HepG2 (cell line): Measurements from ENCODE around the gene CDCA5. TPM values are rescaled to one million over a fixed set of nuclear protein-coding genes. Genes with fewer than 3 reads are reported as not detected.

ENCODE experiments used
- BCLAF1 ChIP-seq: fragments of 450-650 bp; IDR thresholded peaks from 2 replicates; pipeline ENCODE4 v1.6.1; 2017; ENCODE audit warnings: mild to moderate bottlenecking
- KIAA2018 ChIP-seq: sonication (generic); formaldehyde crosslinking; IDR thresholded peaks from 2 replicates; pipeline ENCODE4 v1.5.0; 2020; ENCODE audit warnings: mild to moderate bottlenecking, missing genetic modification reagents, borderline replicate concordance
- NPAS2 ChIP-seq: sonication (generic); formaldehyde crosslinking; IDR thresholded peaks from 2 replicates; pipeline ENCODE4 v1.8.0; 2022; ENCODE audit warnings: mild to moderate bottlenecking, missing genetic modification reagents, borderline replicate concordance
- REST ChIP-seq, 2 experiments: IDR thresholded peaks; 2 replicates each; pipeline ENCODE4 v1.6.1; 2011 to 2012; ENCODE audit warnings: low read length in 2 of 2, borderline replicate concordance in 1 of 2, low read depth in 1 of 2, mild to moderate bottlenecking in 1 of 2, moderate library complexity in 1 of 2
- SOX13 ChIP-seq, 3 experiments: fragments of 450-650 bp in 1 of 3; sonication (generic) in 1 of 3; formaldehyde crosslinking in 1 of 3; IDR thresholded peaks in 2 of 3; conservative IDR thresholded peaks in 1 of 3; 2 replicates each; pipeline versions ENCODE4 v1.5.0 to v1.6.1; 2016 to 2020; ENCODE audit warnings: antibody characterized with exemption in 1 of 3, mild to moderate bottlenecking in 1 of 3, missing compliant biosample characterization in 1 of 3, missing genetic modification reagents in 1 of 3, moderate library complexity in 1 of 3
- SP4 ChIP-seq: sonication (generic); formaldehyde crosslinking; IDR thresholded peaks from 2 replicates; pipeline ENCODE4 v1.8.1; 2023; ENCODE audit warnings: mild to moderate bottlenecking, missing genetic modification reagents
- SRF ChIP-seq: IDR thresholded peaks from 2 replicates; pipeline ENCODE4 v1.6.1; 2011; ENCODE audit warnings: mild to moderate bottlenecking, low read depth, low read length, moderate library complexity
- ZBTB43 ChIP-seq: sonication (generic); formaldehyde crosslinking; conservative IDR thresholded peaks from 2 replicates; pipeline ENCODE4 v1.4.0; 2020; ENCODE audit warnings: missing genetic modification reagents
- ZNF563 ChIP-seq: sonication (generic); formaldehyde crosslinking; IDR thresholded peaks from 2 replicates; pipeline ENCODE4 v1.8.0; 2022; ENCODE audit warnings: mild to moderate bottlenecking, moderate library complexity, missing genetic modification reagents
- polyA plus RNA-seq, 8 experiments: library from polyadenylated mRNA; depleted of rRNA in 3 of 8; stranded (reverse) in 7 of 8; unstranded in 1 of 8; fragments of >200 nt; fragmentation: Illumina TruSeq in 4 of 8; extraction: Trizol in 4 of 8; gene quantifications; 2 replicates each; pipeline versions ENCODE4 v1.2.1 to v1.2.3, GENCODE V29; 2011 to 2016; ENCODE audit warnings: low read depth in 4 of 8, missing spikeins in 1 of 8, mixed read lengths in 1 of 8; ENCODE audit not compliant: insufficient read depth in 1 of 8
- total RNA-seq, 5 experiments: library from RNA; depleted of rRNA; stranded (reverse); fragments of >200 nt; fragmentation: Illumina TruSeq; extraction: Trizol; gene quantifications; 2 replicates each; pipeline ENCODE4 v1.2.3, GENCODE V29; 2016; ENCODE audit warnings: low read depth in 1 of 5

CDCA5 gene
- total and polyA plus RNA-seq, 2 of the 13 experiments (the other 11 are each of a cell fraction or from before 2014, with no cell fraction given) = 13.5 to 50.6 TPM

GRCh38 chr11:65095974-65096806, 12.3 kb upstream of the CDCA5 start, which contains the start of gene VPS51 (continued):
- TF ChIP-seq ZBTB43 (CRISPR knock-in tag) (no peak; the same call in 1 of the 2 replicates), REST (IDR thresholded peaks at IDR 0.05; ENCODE audit: borderline replicate concordance in 1 of 2, low read depth in 1 of 2, low read length in 2 of 2) (no peak; a peak in 1 of 4 replicates), SRF (peak; percentile 89), ZNF563 (CRISPR knock-in tag) (no peak), NPAS2 (CRISPR knock-in tag) (no peak), SOX13 (IDR thresholded peaks at IDR 0.05) (no peak), SOX13 (CRISPR knock-in tag; conservative IDR thresholded peaks at IDR 0.05 in 1 of 2, IDR thresholded peaks at IDR 0.05 in 1 of 2) (peak in 1 of 2 experiments; percentile 57; a peak in 2 of 4 replicates), SP4 (CRISPR knock-in tag) (peak; percentile 77), KIAA2018 (no peak), BCLAF1 (no peak)
